Activated CD8-positive, alpha-beta T cell treated with anti-CD3 and anti-CD28 coated beads for 36 hours (primary cell): ENCODE data around the gene LRRN2. TPM values are rescaled to one million over a fixed set of nuclear protein-coding genes. Genes with fewer than 3 reads are reported as not detected.

Experiments
- ATAC-seq: fragments of 200-7000 bp; cut with Tn5 transposase; one replicate; pipeline ENCODE4 v1.10.0; 2021; ENCODE audit warnings: mild to moderate bottlenecking, moderate library complexity
- CTCF ChIA-PET: fragments of 350-600 bp; sonication (Branson Sonifier 250); formaldehyde crosslinking; loops from one replicate; lab custom pipeline; 2021; ENCODE audit warnings: antibody characterized with exemption; lab: Charles Lee
- POLR2A ChIA-PET: fragments of 350-600 bp; sonication (Branson Sonifier 250); formaldehyde crosslinking; loops from one replicate; lab custom pipeline; 2021; ENCODE audit warnings: antibody characterized with exemption; lab: Charles Lee
- DNase-seq: peaks from one replicate; pipeline ENCODE4 v3.0.0-alpha.2; 2020
- H3K27ac Mint-ChIP-seq: one replicate; pipeline ENCODE4 v1.8.0; 2021; ENCODE audit warnings: mild to moderate bottlenecking, mixed read lengths
- H3K27me3 Mint-ChIP-seq: one replicate; pipeline ENCODE4 v1.8.0; 2021; ENCODE audit warnings: mixed read lengths
- H3K36me3 Mint-ChIP-seq: one replicate; pipeline ENCODE4 v1.8.0; 2021; ENCODE audit warnings: low read depth, mixed read lengths
- H3K4me1 Mint-ChIP-seq: one replicate; pipeline ENCODE4 v1.8.0; 2021; ENCODE audit warnings: low read depth, mixed read lengths
- H3K4me3 Mint-ChIP-seq: one replicate; pipeline ENCODE4 v1.8.0; 2021; ENCODE audit warnings: mild to moderate bottlenecking, moderate library complexity, mixed read lengths
- H3K9me3 Mint-ChIP-seq: one replicate; pipeline ENCODE4 v1.8.0; 2021; ENCODE audit warnings: mixed read lengths
- CTCF ChIP-seq: fragments of 200-600 bp; IDR thresholded peaks from one replicate; pipeline ENCODE4 v1.8.0; 2022; ENCODE audit warnings: antibody characterized with exemption, mild to moderate bottlenecking
- intact Hi-C: fragments of 100-400 bp; cut with micrococcal nuclease; formaldehyde crosslinking; loops from one replicate; pipeline ENCODE4 v1.10.0; 2022
- total RNA-seq, 2 experiments: library from RNA; stranded (reverse); gene quantifications; one replicate each; pipeline ENCODE4 v1.2.3, GENCODE V29; 2021

LRRN2 gene
- total RNA-seq, 2 experiments from 2014 or later, result not detected

- Mint-ChIP-seq H3K4me3 (no peak overlapping the region), H3K27ac (no peak overlapping the region), H3K9me3 (no peaks in the 10 kb centered on the region), H3K36me3 (no peaks in the 10 kb centered on the region), H3K27me3 (peaks cover 28% of the 10 kb centered on the region), H3K4me1 (peaks cover 16% of the 10 kb centered on the region)
- DNase-seq, result no peak
- no peak for TF ChIP-seq CTCF
- intact Hi-C loops, result no loop called here
- ChIA-PET POLR2A (no interaction called here), CTCF (interaction anchor here (1.6 to 6.5 kb wide), 4 partner anchors 15 to 119 kb away, joined by 4 to 26 read pairs (median 7); no protein-coding TSS in a partner anchor)
- no peak for ATAC-seq
Observed at GRCh38 chr1:204688007-204688406, 2.5 kb upstream of the LRRN2 start.

- Mint-ChIP-seq H3K27me3 (peaks cover 28% of the 10 kb centered on the region), H3K36me3 (no peaks in the 10 kb centered on the region), H3K9me3 (no peaks in the 10 kb centered on the region), H3K4me1 (peaks cover 9% of the 10 kb centered on the region), H3K27ac (no peak overlapping the region), H3K4me3 (peak overlapping the region; percentile 52)
- no peak for DNase-seq
- TF ChIP-seq CTCF, result no peak
- intact Hi-C loops, result no loop called here
- peak; percentile 62 for ATAC-seq
- ChIA-PET POLR2A (interaction anchor here (0.8 kb wide), 2 partner anchors 16 to 41 kb away, joined by 3 read pairs; no protein-coding TSS in a partner anchor), CTCF (interaction anchor here (6.5 kb wide), 1 partner anchor 79 kb away, joined by 26 read pairs; no protein-coding TSS in a partner anchor)
Observed at GRCh38 chr1:204684571-204685235, 835 bp downstream of the LRRN2 start.

- peaks cover 26% of the 10 kb centered on the region for H3K27me3 Mint-ChIP-seq
- intact Hi-C loops, result no loop called here
- H3K9me3 Mint-ChIP-seq, result no peaks in the 10 kb centered on the region
- DNase-seq (no peak), ATAC-seq (no peak)
- H3K4me1 Mint-ChIP-seq, result peaks cover 9% of the 10 kb centered on the region
- peak overlapping the region; percentile 52 for H3K4me3 Mint-ChIP-seq
- H3K36me3 Mint-ChIP-seq, result no peaks in the 10 kb centered on the region
- H3K27ac Mint-ChIP-seq, result no peak overlapping the region
- CTCF ChIA-PET, result interaction anchor here (6.5 kb wide), 1 partner anchor 80 kb away, joined by 26 read pairs; no protein-coding TSS in a partner anchor
- POLR2A ChIA-PET, result interaction anchor here (0.8 kb wide), 1 partner anchor 42 kb away, joined by 3 read pairs; no protein-coding TSS in a partner anchor
- no peak for TF ChIP-seq CTCF
Observed at GRCh38 chr1:204684206-204684570, 1.4 kb downstream of the LRRN2 start.

- H3K9me3 Mint-ChIP-seq, result no peaks in the 10 kb centered on the region
- DNase-seq (no peak), ATAC-seq (no peak)
- H3K4me3 Mint-ChIP-seq, result no peak overlapping the region
- ChIA-PET POLR2A (interaction anchor here (0.8 kb wide), 1 partner anchor 42 kb away, joined by 3 read pairs; no protein-coding TSS in a partner anchor), CTCF (interaction anchor here (0.6 to 6.5 kb wide), 2 partner anchors 80 to 380 kb away, joined by 3 to 26 read pairs; no protein-coding TSS in a partner anchor)
- TF ChIP-seq CTCF, result no peak
- no peak overlapping the region for H3K27ac Mint-ChIP-seq
- H3K36me3 Mint-ChIP-seq, result no peaks in the 10 kb centered on the region
- H3K4me1 Mint-ChIP-seq, result peaks cover 9% of the 10 kb centered on the region
- intact Hi-C loops, result no loop called here
- H3K27me3 Mint-ChIP-seq, result peaks cover 22% of the 10 kb centered on the region
Observed at GRCh38 chr1:204683284-204684205, 2.0 kb downstream of the LRRN2 start.
